ENCODE results near the gene SMIM10. TPM values are rescaled to one million over a fixed set of nuclear protein-coding genes. Genes with fewer than 3 reads are reported as not detected.
"Not testable (repeated sequence)": the region's sequence is repeated elsewhere in the genome, so short reads cannot be mapped to it uniquely, and the experiment has no call there.

SMIM10 gene
- total RNA-seq, 1 donor from 2014 or later, result 0.51 TPM

GRCh38 chrX:135041149-135042123 is 50.6 kb downstream of the SMIM10 start:
- DNase-seq (ENCODE audit: low spot score); H3K27me3 Mint-ChIP-seq (ENCODE audit: unreplicated experiment); H3K36me3 Mint-ChIP-seq (ENCODE audit: low read depth, unreplicated experiment); H3K27ac Mint-ChIP-seq (ENCODE audit: unreplicated experiment); H3K4me1 Mint-ChIP-seq (ENCODE audit: unreplicated experiment); H3K4me3 Mint-ChIP-seq (ENCODE audit: unreplicated experiment); H3K9me3 Mint-ChIP-seq (ENCODE audit: unreplicated experiment): not testable (repeated sequence)

Other genes starting within 250 kb of the SMIM10 start
- gene PABIR2, start 193.8 kb upstream of the SMIM10 start, total RNA-seq (ENCODE audit: unreplicated experiment), result 11.5 TPM
- 18.3 TPM for gene MOSPD1, start 75.7 kb upstream of the SMIM10 start, total RNA-seq (ENCODE audit: unreplicated experiment)
- gene RTL8B, start 31.6 kb downstream of the SMIM10 start, total RNA-seq (ENCODE audit: unreplicated experiment), result 13.1 TPM
- 79.1 TPM for gene RTL8C, start 41.4 kb downstream of the SMIM10 start, total RNA-seq (ENCODE audit: unreplicated experiment)
- 34.0 TPM for gene RTL8A, start 61.1 kb downstream of the SMIM10 start, total RNA-seq (ENCODE audit: unreplicated experiment)
- 2.6 TPM for gene SMIM10L2B, start 107.7 kb downstream of the SMIM10 start, total RNA-seq (ENCODE audit: unreplicated experiment)
- gene ETDB, start 129.5 kb downstream of the SMIM10 start, total RNA-seq (ENCODE audit: unreplicated experiment), result not detected
- gene CT55, start 180.4 kb downstream of the SMIM10 start, total RNA-seq (ENCODE audit: unreplicated experiment), result 0.21 TPM